HepG2 (cell line): Measurements from ENCODE around the gene SC5D. TPM values are rescaled to one million over a fixed set of nuclear protein-coding genes. Genes with fewer than 3 reads are reported as not detected.

ENCODE experiments used
- ATAC-seq: fragments of 200-7000 bp; cut with Tn5 transposase; 3 replicates; pipeline ENCODE4 v1.9.1; 2020; ENCODE audit warnings: mild to moderate bottlenecking, moderate library complexity
- Bru-seq: library from RNA; stranded (reverse); fragments of 400-500 nt; gene quantifications from one replicate; lab custom pipeline; 2021; lab: Mats Ljungman, UMichigan
- BruChase-seq, 2 experiments: library from RNA; stranded (reverse); fragments of 400-500 nt; gene quantifications; one replicate each; lab custom pipeline; 2021; lab: Mats Ljungman, UMichigan
- BruUV-seq: library from RNA; stranded (reverse); fragments of 400-500 nt; replicated peaks from 2 replicates; lab custom pipeline; 2021; lab: Mats Ljungman, UMichigan
- CTCF ChIA-PET: fragments of 300-600 bp; formaldehyde crosslinking; extraction: SDS; loops from one replicate; lab custom pipeline; 2021; ENCODE audit warnings: low total read pairs, inconsistent platforms, low intra/inter-chr PET ratio; lab: Yijun Ruan, JAX
- POLR2A ChIA-PET: fragments of 350-600 bp; sonication (Branson Sonifier 250); formaldehyde crosslinking; loops from one replicate; lab custom pipeline; 2020; ENCODE audit warnings: antibody characterized with exemption, inconsistent platforms; lab: Yijun Ruan, JAX
- DNase-seq: peaks from one replicate; pipeline ENCODE4 v3.0.0-alpha.2; 2015; ENCODE audit warnings: low spot score
- FAIRE-seq: peaks from 3 replicates; lab custom pipeline; 2011; peaks lifted over from hg19 to GRCh38; lab: Jason Lieb, UNC
- H2AFZ ChIP-seq: one replicate; pipeline ENCODE4 v1.6.1; 2011; ENCODE audit warnings: low read length, inconsistent platforms
- H3K27ac ChIP-seq: fragments of 300-600 bp; 3 replicates; pipeline ENCODE4 v1.8.0; 2011; ENCODE audit warnings: mixed run types, mild to moderate bottlenecking, mixed read lengths, low read length, inconsistent platforms; ENCODE audit not compliant: insufficient read depth; ENCODE audit errors: extremely low read length
- H3K27me3 ChIP-seq, 2 experiments: fragments of 200-600 bp in 1 of 2; 2 replicates in 1 of 2; 3 replicates in 1 of 2; pipeline versions ENCODE4 v1.6.0 to v1.8.0; 2011; ENCODE audit warnings: low read length in 2 of 2, mild to moderate bottlenecking in 2 of 2, moderate library complexity in 2 of 2, inconsistent platforms in 1 of 2; ENCODE audit not compliant: insufficient read depth in 2 of 2, control insufficient read depth in 1 of 2
- H3K36me3 ChIP-seq, 2 experiments: fragments of 200-600 bp in 1 of 2; replicated peaks in 1 of 2; 2 replicates in 1 of 2; 3 replicates in 1 of 2; pipeline versions ENCODE4 v1.5.1 to v1.8.0; 2011; ENCODE audit warnings: low read length in 2 of 2, inconsistent platforms in 1 of 2; ENCODE audit not compliant: insufficient read depth in 2 of 2, control insufficient read depth in 1 of 2
- H3K4me1 ChIP-seq: 2 replicates; pipeline ENCODE4 v1.5.1; 2012; ENCODE audit warnings: low read length, inconsistent platforms; ENCODE audit not compliant: insufficient read depth
- H3K4me2 ChIP-seq: 2 replicates; pipeline ENCODE4 v1.6.0; 2011; ENCODE audit warnings: low read depth, low read length, inconsistent platforms
- H3K4me3 ChIP-seq, 3 experiments: fragments of 200-600 bp in 1 of 3; sonication (generic), shearing (Covaris generic) in 1 of 3; replicated peaks in 1 of 3; 2 replicates each; pipeline ENCODE4 v1.5.1; 2011 to 2016; ENCODE audit warnings: low read length in 3 of 3, inconsistent platforms in 2 of 3, low read depth in 2 of 3, mild to moderate bottlenecking in 2 of 3, control low read depth in 1 of 3, mixed read lengths in 1 of 3; ENCODE audit not compliant: insufficient read depth in 1 of 3
- H3K79me2 ChIP-seq: one replicate; pipeline ENCODE4 v1.6.1; 2011; ENCODE audit warnings: low read length, inconsistent platforms; ENCODE audit not compliant: insufficient read depth
- H3K9ac ChIP-seq: 2 replicates; pipeline ENCODE4 v1.6.0; 2011; ENCODE audit warnings: mild to moderate bottlenecking, low read depth, low read length, inconsistent platforms; ENCODE audit not compliant: insufficient read depth
- H3K9me3 ChIP-seq: 2 replicates; pipeline ENCODE4 v1.5.1; 2012; ENCODE audit warnings: mild to moderate bottlenecking, low read length
- H4K20me1 ChIP-seq: 2 replicates; pipeline ENCODE4 v1.6.0; 2011; ENCODE audit warnings: inconsistent platforms, mild to moderate bottlenecking, low read length, moderate library complexity; ENCODE audit not compliant: insufficient read depth
- CHD2 ChIP-seq: IDR thresholded peaks from 2 replicates; pipeline ENCODE4 v1.6.1; 2011; ENCODE audit warnings: low read depth, low read length, improper control_type of control experiment
- DNMT3B ChIP-seq: conservative IDR thresholded peaks from 2 replicates; pipeline ENCODE4 v1.6.1; 2016; ENCODE audit warnings: missing biosample characterization, control low read depth
- GABPB1 ChIP-seq: IDR thresholded peaks from 2 replicates; pipeline ENCODE4 v1.6.1; 2016; ENCODE audit warnings: mild to moderate bottlenecking, missing genetic modification reagents, moderate library complexity, missing compliant biosample characterization
- HMGA1 ChIP-seq: sonication (generic); formaldehyde crosslinking; conservative IDR thresholded peaks from 2 replicates; pipeline ENCODE4 v1.4.0; 2020; ENCODE audit warnings: missing genetic modification reagents
- MIER3 ChIP-seq: IDR thresholded peaks from 2 replicates; pipeline ENCODE4 v1.6.1; 2016; ENCODE audit warnings: missing compliant biosample characterization, borderline replicate concordance
- NFE2 ChIP-seq: sonication (generic); formaldehyde crosslinking; IDR thresholded peaks from 2 replicates; pipeline ENCODE4 v1.4.0; 2020; ENCODE audit warnings: missing genetic modification reagents
- NRL ChIP-seq: sonication (generic); formaldehyde crosslinking; IDR thresholded peaks from 2 replicates; pipeline ENCODE4 v1.5.0; 2020; ENCODE audit warnings: missing genetic modification reagents, mild to moderate bottlenecking, moderate library complexity, borderline replicate concordance
- PRMT3 ChIP-seq: sonication (generic); formaldehyde crosslinking; IDR thresholded peaks from 2 replicates; pipeline ENCODE4 v1.8.1; 2022; ENCODE audit warnings: low read depth, mild to moderate bottlenecking, moderate library complexity, missing genetic modification reagents, borderline replicate concordance
- SP4 ChIP-seq: sonication (generic); formaldehyde crosslinking; IDR thresholded peaks from 2 replicates; pipeline ENCODE4 v1.8.1; 2023; ENCODE audit warnings: mild to moderate bottlenecking, missing genetic modification reagents
- ZNF124 ChIP-seq: sonication (generic); formaldehyde crosslinking; IDR thresholded peaks from 2 replicates; pipeline ENCODE4 v1.4.0; 2020; ENCODE audit warnings: missing genetic modification reagents
- ZNF274 ChIP-seq: sonication (generic); formaldehyde crosslinking; IDR thresholded peaks from 2 replicates; pipeline ENCODE4 v1.5.1; 2020; ENCODE audit warnings: mild to moderate bottlenecking, missing genetic modification reagents
- ZNF652 ChIP-seq: IDR thresholded peaks from 2 replicates; pipeline ENCODE4 v1.6.1; 2016; ENCODE audit warnings: low read depth, borderline replicate concordance
- ZNF672 ChIP-seq: sonication (generic); formaldehyde crosslinking; IDR thresholded peaks from 2 replicates; pipeline ENCODE4 v1.8.1; 2022; ENCODE audit warnings: missing genetic modification reagents
- ZNF773 ChIP-seq: sonication (generic); formaldehyde crosslinking; IDR thresholded peaks from 2 replicates; pipeline ENCODE4 v1.4.0; 2020; ENCODE audit warnings: missing genetic modification reagents, borderline replicate concordance
- ZNF776 ChIP-seq: sonication (generic); formaldehyde crosslinking; IDR thresholded peaks from 2 replicates; pipeline ENCODE4 v1.4.0; 2020; ENCODE audit warnings: mild to moderate bottlenecking, missing genetic modification reagents
- WGBS: methylation state at CpG from one replicate; pipeline ENCODE4 v1.1.6; 2017; ENCODE audit warnings: low lambda C conversion rate; 5-methylcytosine and 5-hydroxymethylcytosine counted together
- in situ Hi-C: cut with HindIII; loops from 2 replicates; pipeline ENCODE4 v1.10.0; 2017; ENCODE audit warnings: low pct_unique_long_range_greater_than_20kb; ENCODE audit not compliant: extremely low pct_ligation_motif_present
- intact Hi-C: fragments of 100-400 bp; cut with micrococcal nuclease; formaldehyde crosslinking; loops from one replicate; pipeline ENCODE4 v1.10.0; 2022; ENCODE audit not compliant: unreplicated experiment
- long read RNA-seq, 2 experiments: library from RNA in 1 of 2; library from polyadenylated mRNA in 1 of 2; stranded (forward) in 1 of 2; unstranded in 1 of 2; transcript quantifications; one replicate each; pipeline ENCODE4 v2.0.0, GENCODE V29; 2019 to 2022
- polyA minus RNA-seq, 3 experiments: library from RNA; depleted of rRNA, polyadenylated mRNA; stranded (reverse); fragments of >200 nt; gene quantifications; 2 replicates each; pipeline ENCODE4 v1.2.3, GENCODE V29; 2011; ENCODE audit warnings: low replicate concordance in 1 of 3
- polyA plus RNA-seq, 8 experiments: library from polyadenylated mRNA; depleted of rRNA in 3 of 8; stranded (reverse) in 7 of 8; unstranded in 1 of 8; fragments of >200 nt; fragmentation: Illumina TruSeq in 4 of 8; extraction: Trizol in 4 of 8; gene quantifications; 2 replicates each; pipeline versions ENCODE4 v1.2.1 to v1.2.3, GENCODE V29; 2011 to 2016; ENCODE audit warnings: low read depth in 4 of 8, missing spikeins in 1 of 8, mixed read lengths in 1 of 8; ENCODE audit not compliant: insufficient read depth in 1 of 8
- total RNA-seq, 5 experiments: library from RNA; depleted of rRNA; stranded (reverse); fragments of >200 nt; fragmentation: Illumina TruSeq; extraction: Trizol; gene quantifications; 2 replicates each; pipeline ENCODE4 v1.2.3, GENCODE V29; 2016; ENCODE audit warnings: low read depth in 1 of 5
- TF ChIP-seq, protein P1 (sequence below): sonication (generic); formaldehyde crosslinking; IDR thresholded peaks from 2 replicates; pipeline ENCODE4 v1.5.0; 2020; ENCODE audit warnings: mild to moderate bottlenecking, low read depth, missing genetic modification reagents, borderline replicate concordance
- TF ChIP-seq, protein P2 (sequence below): sonication (generic); formaldehyde crosslinking; IDR thresholded peaks from 2 replicates; pipeline ENCODE4 v1.4.0; 2020; ENCODE audit warnings: mild to moderate bottlenecking, missing genetic modification reagents

Gene SC5D, protein sequence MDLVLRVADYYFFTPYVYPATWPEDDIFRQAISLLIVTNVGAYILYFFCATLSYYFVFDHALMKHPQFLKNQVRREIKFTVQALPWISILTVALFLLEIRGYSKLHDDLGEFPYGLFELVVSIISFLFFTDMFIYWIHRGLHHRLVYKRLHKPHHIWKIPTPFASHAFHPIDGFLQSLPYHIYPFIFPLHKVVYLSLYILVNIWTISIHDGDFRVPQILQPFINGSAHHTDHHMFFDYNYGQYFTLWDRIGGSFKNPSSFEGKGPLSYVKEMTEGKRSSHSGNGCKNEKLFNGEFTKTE
- total RNA-seq (2016; rRNA removed; fragmentation: Illumina TruSeq; extraction: Trizol) (48.6 and 84.4 TPM in 2 replicates), polyA plus RNA-seq (2011; rRNA removed) (155 and 186 TPM in 2 replicates), polyA minus RNA-seq (2011; rRNA and poly(A)+ RNA removed; ENCODE audit: low replicate concordance) (28.6 and 108 TPM in 2 replicates), Bru-seq, nascent RNA (percentile 85 among the genes with signal in this experiment), BruChase-seq, experiment 1, labeled RNA remaining after a 6-hour chase (percentile 94 among the genes with signal in this experiment), BruChase-seq, experiment 2, labeled RNA remaining after a 2-hour chase (percentile 89 among the genes with signal in this experiment)
- total RNA-seq (2016; cell fraction: cytosol; rRNA removed; fragmentation: Illumina TruSeq; extraction: Trizol; ENCODE audit: low read depth): 9.4 and 11.7 TPM in 2 replicates
- 49.0 and 80.4 TPM in 2 replicates for total RNA-seq (2016; cell fraction: insoluble cytoplasmic fraction; rRNA removed; fragmentation: Illumina TruSeq; extraction: Trizol)
- total RNA-seq (2016; cell fraction: membrane; rRNA removed; fragmentation: Illumina TruSeq; extraction: Trizol): 18.2 and 23.9 TPM in 2 replicates
- total RNA-seq (2016; cell fraction: nucleus; rRNA removed; fragmentation: Illumina TruSeq; extraction: Trizol): 88.0 and 105 TPM in 2 replicates
- polyA plus RNA-seq (2011; cell fraction: cytosol; rRNA removed): 29.9 and 67.8 TPM in 2 replicates
- polyA plus RNA-seq (2011; cell fraction: nucleus; rRNA removed): 12.9 and 36.4 TPM in 2 replicates
- polyA plus RNA-seq (2012): 147 and 186 TPM in 2 replicates
- 8.7 and 9.0 TPM in 2 replicates for polyA plus RNA-seq (2016; cell fraction: cytosol; fragmentation: Illumina TruSeq; extraction: Trizol; ENCODE audit: low read depth)
- polyA plus RNA-seq (2016; cell fraction: insoluble cytoplasmic fraction; fragmentation: Illumina TruSeq; extraction: Trizol; ENCODE audit: low read depth): 58.1 and 58.6 TPM in 2 replicates
- 16.3 and 18.5 TPM in 2 replicates for polyA plus RNA-seq (2016; cell fraction: membrane; fragmentation: Illumina TruSeq; extraction: Trizol; ENCODE audit: low read depth)
- 135 and 141 TPM in 2 replicates for polyA plus RNA-seq (2016; cell fraction: nucleus; fragmentation: Illumina TruSeq; extraction: Trizol; ENCODE audit: insufficient read depth, low read depth)
- 100 and 145 TPM in 2 replicates for polyA minus RNA-seq (2011; cell fraction: cytosol; rRNA and poly(A)+ RNA removed)
- polyA minus RNA-seq (2011; cell fraction: nucleus; rRNA and poly(A)+ RNA removed): 50.2 and 78.9 TPM in 2 replicates
- long read RNA-seq, experiment 1, transcript SC5D-201 (5 exons, 2,456 nt): major isoform, 101 of 125 reads
- long read RNA-seq, experiment 1, partial matches to known transcripts: 13 of 125 reads
- long read RNA-seq, experiment 1, other reads (novel, unspliced or antisense): 9 of 125 reads
- long read RNA-seq, experiment 2, transcript SC5D-201 (5 exons, 2,456 nt): major isoform, 16 of 71 reads
- long read RNA-seq, experiment 2, partial matches to known transcripts: 11 of 71 reads
- long read RNA-seq, experiment 2, other reads (novel, unspliced or antisense): 44 of 71 reads

DNA sequence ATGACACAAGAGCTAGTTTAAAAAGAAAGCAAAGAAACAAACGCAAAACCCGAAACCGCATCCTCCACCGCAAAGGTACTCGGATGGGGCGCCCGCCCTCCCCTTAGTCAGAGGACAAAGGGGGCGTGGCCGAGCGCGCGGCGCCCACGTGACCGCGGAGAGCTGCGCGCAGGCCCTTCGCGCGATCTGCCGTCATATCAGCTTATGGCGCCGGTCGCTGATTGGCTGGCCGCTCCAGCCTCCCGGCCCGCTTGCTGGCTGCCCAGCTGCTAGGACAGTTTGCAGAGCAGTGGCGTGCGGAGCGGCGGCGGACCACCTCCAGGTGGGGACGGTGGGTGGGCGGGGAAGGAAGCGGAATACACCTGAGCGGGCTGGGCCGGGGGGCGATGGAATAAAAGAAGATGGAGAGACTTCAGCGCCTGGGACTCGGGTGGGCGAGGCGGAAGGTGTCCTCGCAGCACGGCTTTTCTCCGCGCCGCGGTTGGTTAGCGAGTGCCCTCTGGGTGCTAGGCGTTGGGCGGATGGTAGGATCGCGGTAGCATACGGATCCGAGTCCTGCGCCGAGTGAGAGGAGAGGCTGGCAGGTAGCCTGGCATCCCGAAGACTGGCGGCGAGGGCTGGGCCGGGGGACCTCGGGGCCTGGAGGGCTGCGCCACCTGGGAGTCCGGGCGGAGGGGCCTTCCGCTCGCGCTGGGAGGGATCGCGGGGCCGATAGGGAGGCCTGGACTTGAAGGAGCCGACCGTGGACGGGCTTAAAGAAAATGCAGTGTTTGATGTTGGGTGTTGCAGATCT lies at the start of gene SC5D:
Gene SC5D, plus strand, starts transcription at position 277 of the 793 bp plus-strand sequence. CDS start 10,605 bp downstream, outside the sequence.
- Histone ChIP-seq H3K79me2 (peaks cover 50% of the 10 kb centered on the region), H4K20me1 (peaks cover 34% of the 10 kb centered on the region), H3K27me3 (peaks cover 0 to 10% of the 10 kb centered on the region in 2 experiments; a peak in 1 of 5 replicates), H3K4me1 (peaks cover 48% of the 10 kb centered on the region), H3K4me2 (peak within 1 kb of the TSS; percentile 100), H3K36me3 (peaks cover 0 to 2% of the 10 kb centered on the region in 2 experiments; a peak in 1 of 5 replicates), H3K4me3 (peak within 1 kb of the TSS; percentile 83 to 93 (median 90)), H3K27ac (peak within 1 kb of the TSS; percentile 66), H3K9me3 (no peaks in the 10 kb centered on the region), H3K9ac (peak within 1 kb of the TSS; percentile 91), H2AFZ (peak within 1 kb of the TSS; percentile 98)
- DNase-seq (peak; percentile 85), FAIRE-seq (peak; percentile 36), ATAC-seq (peak; percentile 98)
- ChIA-PET POLR2A (interaction anchor here (0.9 to 1.2 kb wide), 3 partner anchors 158 to 269 kb away, joined by 3 to 4 read pairs (median 3); no protein-coding TSS in a partner anchor), CTCF (no interaction called here)
- no TSS peak for BruUV-seq
- intact Hi-C loops (no loop called here), in situ Hi-C loops (no loop called here)
- whole genome bisulfite sequencing: 2% methylated on average over 25 of the region's 75 CpGs
- peak; percentile 92; the same call in 1 of the 2 replicates for TF ChIP-seq NRL (CRISPR knock-in tag)
- TF ChIP-seq NFE2: no peak
- peak; percentile 92 for TF ChIP-seq SP4 (CRISPR knock-in tag)
- TF ChIP-seq HMGA1 (CRISPR knock-in tag): no peak
- TF ChIP-seq ZNF652: no peak
- no peak for TF ChIP-seq DNMT3B
- peak; percentile 78; the same call in 1 of the 2 replicates for TF ChIP-seq ZNF274 (CRISPR knock-in tag)
- TF ChIP-seq GABPB1 (CRISPR knock-in tag): peak; percentile 80; the same call in 1 of the 2 replicates
- no peak for TF ChIP-seq ZNF672 (CRISPR knock-in tag)
- TF ChIP-seq ZNF773 (CRISPR knock-in tag): peak; percentile 6; the same call in 1 of the 2 replicates
- TF ChIP-seq, protein P1, sequence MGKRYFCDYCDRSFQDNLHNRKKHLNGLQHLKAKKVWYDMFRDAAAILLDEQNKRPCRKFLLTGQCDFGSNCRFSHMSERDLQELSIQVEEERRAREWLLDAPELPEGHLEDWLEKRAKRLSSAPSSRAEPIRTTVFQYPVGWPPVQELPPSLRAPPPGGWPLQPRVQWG (CRISPR knock-in tag): 0 out of 2 replicates have a peak, but pooled peaks have one; percentile 76
- TF ChIP-seq ZNF124 (CRISPR knock-in tag): 0 out of 2 replicates have a peak, but pooled peaks have one; percentile 17
- TF ChIP-seq, protein P2, sequence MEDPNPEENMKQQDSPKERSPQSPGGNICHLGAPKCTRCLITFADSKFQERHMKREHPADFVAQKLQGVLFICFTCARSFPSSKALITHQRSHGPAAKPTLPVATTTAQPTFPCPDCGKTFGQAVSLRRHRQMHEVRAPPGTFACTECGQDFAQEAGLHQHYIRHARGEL (CRISPR knock-in tag): no peak
- peak; percentile 42; the same call in 1 of the 2 replicates for TF ChIP-seq CHD2
- TF ChIP-seq ZNF776 (CRISPR knock-in tag): peak; percentile 59; the same call in 1 of the 2 replicates
- TF ChIP-seq MIER3 (CRISPR knock-in tag): peak; percentile 48; the same call in 1 of the 2 replicates
- TF ChIP-seq PRMT3: no peak
